ENCODE measurements around the gene POLR3H. TPM values are rescaled to one million over a fixed set of nuclear protein-coding genes. Genes with fewer than 3 reads are reported as not detected.

Gene POLR3H
- total and polyA plus RNA-seq, 10 of the 15 experiments (the other 5 are each of a cell fraction or from before 2014, with no cell fraction given) = 3.5 to 62.7 (median 24.6) TPM

- intact Hi-C loops (cut with micrococcal nuclease; ENCODE audit: unreplicated experiment) = no loop called here
- Histone ChIP-seq H3K9me3 (replicated peaks; ENCODE audit: control insufficient read depth, insufficient read depth, low read length) (no peaks in the 10 kb centered on the region), H3K27ac (ENCODE audit: control insufficient read depth, insufficient read depth) (no peak overlapping the region), H4K20me1 (ENCODE audit: control insufficient read depth, insufficient read depth) (no peaks in the 10 kb centered on the region), H3K4me3 (no peak overlapping the region), H3K79me2 (ENCODE audit: control insufficient read depth, insufficient read depth, low read length) (no peaks in the 10 kb centered on the region), H3K27me3 (replicated peaks in 1 of 2; ENCODE audit: control insufficient read depth in 2 of 2, insufficient read depth in 2 of 2, low read length in 1 of 2) (no peaks in the 10 kb centered on the region), H3K36me3 (ENCODE audit: control insufficient read depth in 2 of 2, insufficient read depth in 2 of 2, low read length in 1 of 2) (peaks cover 0 to 4% of the 10 kb centered on the region in 2 experiments; a peak in 2 of 4 replicates), H3K9ac (ENCODE audit: control insufficient read depth, insufficient read depth, low read length) (no peak overlapping the region), H3K4me2 (ENCODE audit: control insufficient read depth, insufficient read depth) (no peak overlapping the region), H2AFZ (ENCODE audit: control insufficient read depth, low read depth, low read length) (no peak overlapping the region), H3K4me1 (ENCODE audit: control insufficient read depth, insufficient read depth, low read length) (no peaks in the 10 kb centered on the region)
- in situ Hi-C loops (cut with MboI) = no loop called here
- WGBS (ENCODE audit: insufficient coverage, insufficient replicate concordance, low lambda C conversion rate, missing lambda C conversion rate) = 85% methylated on average over 6 of the region's 6 CpGs
- BruUV-seq (replicated peaks) = no TSS peak
- ChIA-PET RAD21 (ENCODE audit: unreplicated experiment) (interaction anchor here (0.5 kb wide), 1 partner anchor 520 kb away, joined by 3 read pairs; no protein-coding TSS in a partner anchor), POLR2A (interaction anchor here (0.9 to 3.0 kb wide), 2 partner anchors 10 to 37 kb away, joined by 3 to 12 read pairs; partner anchors contain the start of gene PMM1), SMC1A (ENCODE audit: uncharacterized antibody, unreplicated experiment) (no interaction called here), CTCF (interaction anchor here (0.7 kb wide), 1 partner anchor 12 kb away, joined by 3 read pairs; no protein-coding TSS in a partner anchor)
- ATAC-seq (no peak), DNase-seq (ENCODE audit: low read depth, low spot score) (no peak), FAIRE-seq (no peak)
- TF ChIP-seq NR2C2 (IDR thresholded peaks at IDR 0.05; ENCODE audit: borderline replicate concordance, control insufficient read depth, insufficient read length, low read depth) (no peak), SREBF1 (IDR thresholded peaks at IDR 0.05; ENCODE audit: low read length) (no peak), SRF (IDR thresholded peaks at IDR 0.05; ENCODE audit: low read depth in 2 of 2, low read length in 2 of 2) (no peak), CUX1 (IDR thresholded peaks at IDR 0.05; ENCODE audit: insufficient replicate concordance, low read depth, low read length) (no peak), STAT3 (IDR thresholded peaks at IDR 0.05; ENCODE audit: low read depth, low read length) (no peak), BCLAF1 (IDR thresholded peaks at IDR 0.05) (no peak), NFXL1 (IDR thresholded peaks at IDR 0.05; ENCODE audit: borderline replicate concordance) (no peak), EED (IDR thresholded peaks at IDR 0.05; ENCODE audit: low read depth) (no peak), ZBTB11 (CRISPR knock-in tag; IDR thresholded peaks at IDR 0.05) (no peak), SMC3 (IDR thresholded peaks at IDR 0.05; ENCODE audit: borderline replicate concordance, low read length) (no peak), SIN3A (IDR thresholded peaks at IDR 0.05; ENCODE audit: low read depth, low read length) (no peak), SMAD5 (IDR thresholded peaks at IDR 0.05; ENCODE audit: low read depth) (no peak)
These were observed 35.7 kb upstream of the POLR3H start for GRCh38 chr22:41579997-41580355.

All from GM12878 (cell line).